Activated CD4-positive, alpha-beta T cell treated with anti-CD3 and anti-CD28 coated beads, Interleukin-2, amount 50 U/mL, for 16 hours (primary cell): ENCODE results near the gene HSPG2.

ENCODE experiments used
- DNase-seq: peaks from one replicate; pipeline ENCODE4 v3.0.0-alpha.2; 2020

Gene HSPG2

GRCh38 chr1:21878009-21878773, 58.9 kb downstream of the HSPG2 start:
- no peak for DNase-seq

GRCh38 chr1:21876267-21876666, 60.8 kb downstream of the HSPG2 start:
- DNase-seq: no peak

GRCh38 chr1:21875621-21876063, 61.5 kb downstream of the HSPG2 start:
- no peak for DNase-seq

- DNase-seq: no peak
Observed at GRCh38 chr1:21874778-21875547, 62.1 kb downstream of the HSPG2 start.

DNA sequence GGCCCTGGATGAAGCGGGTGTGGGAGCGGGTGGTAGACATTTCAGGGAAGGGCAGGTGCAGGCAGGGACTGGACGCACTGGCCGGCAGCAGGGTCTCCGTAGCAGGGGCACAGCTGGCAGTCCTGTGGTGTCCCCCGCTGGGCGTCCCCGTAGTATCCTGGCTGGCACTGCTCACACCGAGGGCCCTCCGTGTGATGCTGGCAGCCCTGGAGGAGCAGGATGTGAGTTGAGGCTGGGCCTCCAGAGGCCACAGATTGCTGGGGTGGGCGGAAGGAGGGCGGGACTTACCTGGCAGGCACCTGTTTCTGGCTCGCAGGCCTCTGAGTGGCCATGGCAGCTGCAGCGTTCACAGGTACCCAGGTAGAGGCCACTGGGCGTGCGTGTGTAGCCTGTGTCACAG, 62.8 kb downstream of the HSPG2 start:
- no peak for DNase-seq

- no peak for DNase-seq
Observed at GRCh38 chr1:21873761-21874160, 63.3 kb downstream of the HSPG2 start.

GRCh38 chr1:21873174-21873573, 63.9 kb downstream of the HSPG2 start:
- DNase-seq: no peak

DNA sequence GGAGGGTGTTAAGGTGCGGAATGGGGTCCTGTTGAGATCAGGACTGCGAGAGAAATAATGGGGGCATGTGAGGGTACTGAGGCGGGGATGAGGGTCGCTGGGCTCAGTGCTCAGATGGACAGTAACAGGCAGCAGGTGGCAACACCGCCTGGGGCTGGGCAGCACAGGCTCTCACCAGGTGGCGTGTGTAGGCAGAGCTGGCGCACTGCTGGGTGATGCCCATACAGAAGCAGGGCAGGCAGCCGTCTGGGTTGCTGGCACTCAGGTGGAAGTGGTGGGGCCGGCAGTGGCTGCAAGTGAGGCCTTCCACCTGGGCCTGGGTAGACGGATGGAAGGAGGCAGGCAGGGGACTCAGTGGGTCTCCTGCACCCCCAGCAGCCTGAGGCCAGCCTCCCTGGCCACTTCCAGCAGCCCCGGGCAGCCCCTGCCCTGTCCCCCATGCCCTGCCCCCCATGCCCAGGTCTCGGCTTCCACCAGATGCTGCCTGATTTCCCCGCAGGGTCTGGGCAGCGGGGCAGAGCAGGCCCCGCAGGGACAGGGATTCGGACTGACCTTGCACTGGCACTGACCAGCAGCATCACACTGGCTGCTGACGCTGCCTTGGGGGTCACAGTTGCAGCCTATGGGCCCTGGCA, 64.5 kb downstream of the HSPG2 start:
- no peak for DNase-seq

DNA sequence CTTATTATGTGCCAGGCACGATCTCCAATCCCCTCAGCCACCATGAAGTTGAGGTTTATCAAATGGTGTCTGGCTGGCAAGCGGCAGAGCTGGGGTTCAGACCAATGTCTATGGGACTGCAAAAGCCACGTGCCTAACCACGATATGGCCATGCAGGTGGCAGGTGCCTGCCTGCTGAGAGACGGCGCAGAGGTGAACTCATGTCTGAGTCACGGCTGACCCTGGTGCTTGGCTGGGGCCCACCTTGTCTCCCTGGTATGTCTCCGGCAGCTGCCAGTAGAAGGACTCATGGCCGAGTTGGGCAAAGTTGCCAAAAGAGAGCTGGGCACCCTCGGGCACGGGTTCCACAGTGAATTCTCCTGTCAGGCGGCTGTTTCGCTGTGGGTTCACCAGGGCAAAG, 65.2 kb downstream of the HSPG2 start:
- DNase-seq: no peak

- DNase-seq: no peak
Observed at GRCh38 chr1:21870611-21871010, 66.5 kb downstream of the HSPG2 start.

DNA sequence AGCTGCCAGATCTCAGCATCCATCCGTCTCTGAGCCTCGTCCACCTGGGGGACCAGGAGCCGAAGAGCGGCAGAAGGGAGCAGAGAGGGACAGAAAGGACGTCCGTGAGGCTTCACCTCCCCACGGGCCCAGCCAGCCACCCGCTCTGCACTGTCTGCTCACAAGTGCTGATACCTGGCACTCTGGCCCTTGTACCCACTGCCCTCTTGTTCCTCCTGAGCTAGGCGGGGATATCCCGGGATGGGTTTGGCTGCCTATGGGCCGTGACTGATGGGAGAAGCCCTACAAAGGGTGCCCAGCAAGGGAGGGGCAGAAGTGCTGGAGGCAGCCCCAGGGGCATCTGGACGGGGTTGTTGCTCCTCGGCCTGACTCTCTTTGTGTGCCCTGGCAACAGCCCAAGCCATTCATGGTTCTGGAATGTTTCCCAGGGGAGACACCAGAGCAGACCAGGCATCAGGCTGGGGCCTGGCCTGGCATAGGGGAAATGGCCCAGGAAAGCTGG, 67.4 kb downstream of the HSPG2 start:
- no peak for DNase-seq

GRCh38 chr1:21868941-21869454, 68.1 kb downstream of the HSPG2 start:
- no peak for DNase-seq

DNA sequence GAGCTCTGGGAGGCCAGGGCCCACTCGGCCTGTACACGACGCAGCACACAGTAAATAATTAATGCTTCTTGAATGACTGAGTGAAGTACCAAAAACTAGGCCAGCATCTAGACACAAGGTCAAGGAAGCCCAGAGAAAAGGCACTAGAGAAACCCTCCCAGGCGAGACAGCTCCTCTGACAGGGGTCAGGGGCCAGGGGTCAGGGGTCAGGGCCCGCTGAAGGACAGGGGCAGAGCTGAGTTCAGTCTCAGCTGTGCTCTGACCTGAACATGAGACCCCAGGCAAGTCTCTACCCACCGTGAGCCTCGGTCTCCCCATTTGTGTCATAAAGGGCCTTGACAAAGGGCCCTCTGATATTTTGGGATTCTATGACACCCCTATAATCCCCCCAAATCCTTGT, 68.6 kb downstream of the HSPG2 start:
- DNase-seq: no peak

DNA sequence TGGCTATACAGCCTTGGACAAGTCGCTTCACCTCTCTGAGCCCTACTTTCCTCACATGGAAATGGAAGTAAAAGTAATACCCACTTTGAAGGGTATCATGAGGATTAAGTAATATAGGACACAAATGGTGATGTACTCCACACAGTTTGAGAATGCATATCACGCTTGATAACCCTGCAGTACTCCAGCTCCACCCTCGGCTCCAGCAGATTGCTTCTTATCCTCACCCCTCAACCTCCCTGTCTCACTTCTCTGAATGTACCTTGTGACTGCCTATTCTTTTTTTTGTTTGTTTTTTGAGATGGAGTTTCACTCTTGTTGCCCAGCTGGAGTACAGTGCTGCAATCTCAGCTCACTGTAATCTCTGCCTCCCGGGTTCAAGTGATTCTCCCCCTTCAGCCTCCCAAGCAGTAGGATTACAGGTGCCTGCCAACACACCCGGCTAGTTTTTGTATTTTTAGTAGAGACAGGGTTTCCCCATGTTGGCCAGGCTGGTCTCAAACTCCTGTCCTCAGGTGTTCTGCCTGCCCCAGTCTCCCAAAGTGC, 69.6 kb downstream of the HSPG2 start:
- DNase-seq: no peak

- no peak for DNase-seq
Observed at GRCh38 chr1:21866707-21867043, 70.4 kb downstream of the HSPG2 start.

DNA sequence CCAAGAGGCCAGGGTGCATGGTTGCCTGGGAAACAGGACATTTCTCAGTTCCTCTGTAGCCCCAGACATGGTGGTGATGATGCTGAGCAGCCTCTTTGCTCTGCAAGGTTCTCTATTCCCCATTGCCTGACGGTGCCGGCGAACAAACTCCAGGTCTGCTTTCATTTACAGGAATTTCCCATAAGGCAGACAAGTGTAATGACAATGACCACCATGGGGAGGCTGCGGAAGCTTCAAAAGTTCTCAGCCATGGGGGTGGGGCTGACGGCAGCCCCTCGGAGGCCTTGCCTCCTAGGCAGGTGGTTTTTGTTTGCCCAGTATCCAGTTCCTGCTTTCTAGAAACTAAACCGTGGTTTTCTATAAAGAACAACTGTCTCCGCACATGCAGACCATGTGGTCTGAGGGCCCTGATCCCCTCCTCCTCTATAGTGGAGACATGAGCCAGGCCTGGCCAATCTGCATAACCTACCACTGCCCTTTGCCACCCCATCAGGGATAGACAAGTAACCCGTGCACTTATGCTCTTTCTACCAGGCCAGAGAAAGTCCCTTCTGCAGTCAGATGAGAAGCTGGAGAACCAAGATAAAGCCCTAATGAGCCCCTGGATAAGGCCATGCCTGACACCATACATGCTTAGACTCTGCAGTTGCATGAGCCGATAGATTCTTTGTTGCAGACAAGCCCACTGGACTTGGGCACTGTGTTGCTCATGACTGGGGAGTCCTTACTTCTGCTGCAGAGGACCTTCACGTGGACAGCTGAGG, 71.0 kb downstream of the HSPG2 start:
- no peak for DNase-seq

DNA sequence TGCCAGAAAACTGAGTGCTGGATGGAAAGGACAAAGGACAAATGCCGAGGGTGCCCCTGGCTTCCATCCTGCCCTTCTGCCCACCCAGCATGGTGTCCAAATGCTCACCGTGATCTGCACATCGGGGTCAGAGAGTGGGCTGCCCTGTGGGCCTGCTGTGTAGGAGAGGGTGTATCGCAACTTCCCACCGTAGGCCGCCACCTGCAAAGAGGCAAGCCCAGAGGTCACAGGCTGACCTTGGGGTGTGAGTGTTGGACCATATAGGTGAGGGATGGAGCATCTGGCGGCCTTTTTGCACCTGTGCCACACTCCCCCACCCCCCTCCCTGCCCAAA, 71.5 kb downstream of the HSPG2 start:
- no peak for DNase-seq

- no peak for DNase-seq
Observed at GRCh38 chr1:21864730-21865129, 72.4 kb downstream of the HSPG2 start.

GRCh38 chr1:21863981-21864380, 73.1 kb downstream of the HSPG2 start:
- no peak for DNase-seq

GRCh38 chr1:21861602-21862429, 75.3 kb downstream of the HSPG2 start:
- DNase-seq: no peak

DNA sequence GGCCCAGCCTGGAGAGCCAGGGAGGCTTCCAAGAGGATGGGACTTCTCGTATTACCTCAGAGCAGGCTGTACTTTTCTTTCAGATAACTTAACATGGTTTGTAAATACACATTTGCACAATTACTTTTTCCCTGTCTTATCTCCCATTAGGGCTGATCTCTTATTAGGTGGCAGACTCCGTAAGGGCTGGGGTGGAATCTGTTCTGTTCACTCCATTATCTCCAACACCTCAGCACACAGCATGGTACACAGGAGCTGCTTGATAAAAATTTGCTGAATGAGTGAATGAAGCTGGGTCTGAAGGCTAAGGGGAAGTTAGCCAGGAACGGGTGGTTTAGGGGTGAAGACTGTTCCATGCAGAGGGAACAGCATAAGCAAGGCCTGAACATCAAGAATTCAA, 76.1 kb downstream of the HSPG2 start:
- no peak for DNase-seq
